CD4-positive, alpha-beta T cell treated with Interleukin-1 beta for 1 hour (primary cell): ENCODE measurements around the gene C22orf31.

ENCODE experiments used
- DNase-seq, 2 donors: peaks; one replicate each; pipeline ENCODE4 v3.0.0-alpha.2; 2020 to 2022

Gene C22orf31

GRCh38 chr22:29080106-29080975 lies 18.7 kb upstream of the C22orf31 start:
- no peak for DNase-seq

- peak in 1 of 2 donors; percentile 11 for DNase-seq
These were observed 17.7 kb upstream of the C22orf31 start for GRCh38 chr22:29079218-29079901.

- DNase-seq: no peak
These were observed 17.2 kb upstream of the C22orf31 start for GRCh38 chr22:29078869-29079207.

GRCh38 chr22:29078036-29078868 lies 16.6 kb upstream of the C22orf31 start:
- DNase-seq: no peak

- no peak for DNase-seq
These were observed 12.7 kb upstream of the C22orf31 start for GRCh38 chr22:29074276-29074772.

GRCh38 chr22:29073618-29074275 lies 12.1 kb upstream of the C22orf31 start:
- DNase-seq: peak in 1 of 2 donors; percentile 14

DNA sequence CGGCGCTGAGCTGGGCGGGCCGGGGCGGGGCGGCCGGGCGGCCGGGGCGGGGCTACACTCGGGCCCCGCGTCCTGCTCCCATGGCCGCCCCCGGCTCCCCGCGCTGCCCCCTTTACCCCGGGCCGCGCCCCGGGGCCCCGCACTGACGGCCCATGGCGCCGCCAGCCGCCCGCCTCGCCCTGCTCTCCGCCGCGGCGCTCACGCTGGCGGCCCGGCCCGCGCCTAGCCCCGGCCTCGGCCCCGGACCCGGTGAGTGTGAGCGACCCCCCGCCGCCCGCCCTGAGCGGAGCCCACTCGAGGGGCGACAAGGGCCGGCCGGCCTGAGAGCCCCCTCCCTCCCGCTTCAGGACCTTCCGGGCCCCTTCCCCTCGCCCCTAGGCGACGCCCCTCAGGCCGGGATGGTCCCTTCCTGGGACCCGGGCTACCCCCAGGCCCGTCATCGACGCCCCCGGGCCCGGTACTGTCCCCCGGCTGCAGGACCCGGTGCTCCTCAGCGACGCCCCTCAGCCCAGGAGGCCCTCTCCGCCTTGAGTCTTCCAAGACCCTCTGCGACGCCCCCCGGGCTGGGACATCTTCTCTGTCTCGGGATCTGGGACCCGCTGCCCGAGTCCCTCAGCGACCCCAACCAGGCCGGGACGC lies 11.5 kb upstream of the C22orf31 start, which contains the start of gene KREMEN1:
Gene KREMEN1, plus strand, starts transcription at position 57 of the 639 bp plus-strand sequence. Its CDS starts 96 bp downstream, at position 153.
- no peak for DNase-seq

- DNase-seq: peak; percentile 84 to 86
These were observed 10.8 kb upstream of the C22orf31 start for GRCh38 chr22:29072193-29072978.

DNA sequence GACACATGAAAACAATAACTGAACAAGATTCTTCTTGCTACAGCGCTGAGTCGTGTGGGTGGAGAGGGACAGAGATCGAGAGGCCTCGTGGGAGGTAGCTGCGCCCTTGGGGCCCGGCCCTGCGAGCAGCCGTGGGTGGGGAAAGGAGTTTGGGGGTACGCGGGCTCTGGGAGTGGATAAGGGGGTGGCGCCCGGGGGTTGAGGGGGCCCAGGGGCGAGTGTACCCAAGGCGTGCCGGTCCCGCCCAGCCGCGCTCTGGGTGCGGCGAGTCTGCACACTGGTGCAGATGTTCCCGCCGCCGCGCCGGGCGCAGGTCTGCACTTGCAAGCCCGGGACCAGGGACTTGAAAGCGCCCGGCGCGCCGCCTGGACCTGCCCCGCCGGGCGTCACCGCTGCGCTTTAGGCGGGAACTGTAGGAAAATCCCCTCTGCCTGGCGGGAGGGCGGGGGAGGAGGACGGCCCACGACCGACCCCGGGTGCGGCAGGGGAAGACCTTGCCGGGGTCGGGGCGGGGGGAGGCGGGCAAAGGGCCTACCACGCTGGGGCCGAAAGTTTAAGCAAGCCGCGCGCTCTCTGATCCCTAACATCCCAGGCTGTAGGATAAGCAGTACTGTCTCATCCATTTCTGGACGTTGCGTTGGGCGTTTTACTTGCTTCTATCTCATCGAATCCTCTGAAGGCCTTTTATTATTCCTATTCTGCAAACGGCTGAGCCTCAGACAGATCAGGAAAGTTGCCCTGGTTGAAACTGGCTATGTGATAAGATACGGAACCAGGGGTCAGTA lies 9.8 kb upstream of the C22orf31 start:
- DNase-seq: peak in 1 of 2 donors; percentile 25

DNA sequence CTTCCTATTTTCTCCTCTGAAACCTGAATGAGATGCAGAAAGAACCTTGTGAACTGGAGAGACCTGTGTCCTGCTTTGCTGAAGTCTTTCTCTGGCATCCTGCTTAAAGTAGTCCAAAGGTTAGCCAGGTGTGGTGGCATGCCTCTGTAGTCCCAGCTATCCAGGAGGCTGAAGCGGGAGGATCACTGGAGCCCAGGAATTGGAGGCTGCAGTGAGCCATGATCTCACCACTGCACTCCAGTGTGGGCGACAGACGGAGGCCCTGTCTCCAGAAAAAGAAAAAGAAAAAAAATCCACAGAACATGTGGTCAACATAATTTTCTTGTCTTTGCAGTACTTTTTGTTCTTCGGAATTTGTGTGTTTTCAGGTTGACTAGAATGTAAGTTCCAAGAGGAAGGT lies 8.9 kb upstream of the C22orf31 start:
- DNase-seq: no peak

GRCh38 chr22:29069463-29069862 lies 7.8 kb upstream of the C22orf31 start:
- DNase-seq: no peak

DNA sequence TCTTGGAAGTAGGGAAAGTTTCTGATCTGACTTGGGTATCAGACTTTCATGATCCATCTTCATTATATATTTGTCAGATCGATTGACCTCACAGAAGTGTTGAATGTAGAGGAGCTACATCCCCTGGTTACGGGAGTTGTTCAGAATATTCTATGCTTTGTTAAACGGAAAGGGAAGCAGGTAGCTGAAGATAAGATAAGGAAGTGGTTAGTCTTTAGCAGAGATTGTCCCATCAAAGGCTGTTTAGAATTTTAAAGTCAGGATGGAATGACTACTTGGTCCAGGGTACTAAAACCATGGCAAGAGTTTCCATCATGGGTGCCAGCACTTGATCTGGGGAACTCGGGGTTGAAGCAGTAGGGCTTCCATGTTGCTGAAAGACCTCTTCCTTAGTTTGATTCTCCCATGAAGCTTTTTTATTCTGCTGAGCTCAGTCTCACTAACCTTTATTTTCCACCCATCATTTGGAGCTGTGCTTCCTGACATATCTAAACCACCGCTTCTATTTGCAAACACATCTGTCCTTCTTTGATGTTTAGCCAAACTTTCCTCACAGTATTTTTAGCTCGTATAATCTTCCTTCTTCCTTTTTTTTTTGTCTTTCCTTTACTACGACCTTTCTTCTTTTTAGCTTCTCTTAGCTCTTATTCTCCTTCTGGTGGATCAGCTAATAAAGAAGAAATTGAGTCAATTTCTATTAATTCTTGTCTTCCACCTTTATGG lies 4.0 kb upstream of the C22orf31 start:
- no peak for DNase-seq

GRCh38 chr22:29062286-29062821 lies 723 bp upstream of the C22orf31 start:
- no peak for DNase-seq

- no peak for DNase-seq
These were observed 700 bp downstream of the C22orf31 start for GRCh38 chr22:29060931-29061330.

DNA sequence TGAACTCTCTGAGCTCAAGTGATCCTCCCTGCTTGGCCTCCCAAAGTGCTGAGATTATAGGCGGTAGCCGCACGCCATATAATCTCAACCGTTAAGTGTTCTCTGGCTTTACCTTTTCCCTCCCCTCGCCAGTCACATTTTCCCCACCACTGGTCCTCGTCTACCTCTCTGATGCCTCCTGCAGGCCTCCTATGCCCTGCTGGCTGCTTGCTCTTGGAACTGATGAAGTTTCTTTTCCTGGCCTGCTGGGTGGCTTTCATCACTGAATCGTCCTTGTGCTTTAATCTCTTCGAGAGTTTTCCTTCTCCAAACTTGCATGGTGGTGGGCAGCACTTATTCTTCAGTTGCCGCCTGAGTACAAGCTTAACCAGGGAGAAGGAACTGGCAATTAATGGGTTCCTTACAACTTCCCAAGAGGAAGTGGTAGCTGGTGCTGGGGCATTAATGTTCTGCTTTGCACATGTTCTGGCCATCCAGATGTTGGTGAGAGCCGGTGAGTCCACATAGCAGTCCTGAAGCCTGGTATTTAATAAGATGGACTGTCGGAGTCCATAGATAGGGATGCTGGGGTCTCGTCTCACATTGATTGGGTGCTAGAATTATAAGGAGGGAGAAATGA lies 1.3 kb downstream of the C22orf31 start:
- no peak for DNase-seq

DNA sequence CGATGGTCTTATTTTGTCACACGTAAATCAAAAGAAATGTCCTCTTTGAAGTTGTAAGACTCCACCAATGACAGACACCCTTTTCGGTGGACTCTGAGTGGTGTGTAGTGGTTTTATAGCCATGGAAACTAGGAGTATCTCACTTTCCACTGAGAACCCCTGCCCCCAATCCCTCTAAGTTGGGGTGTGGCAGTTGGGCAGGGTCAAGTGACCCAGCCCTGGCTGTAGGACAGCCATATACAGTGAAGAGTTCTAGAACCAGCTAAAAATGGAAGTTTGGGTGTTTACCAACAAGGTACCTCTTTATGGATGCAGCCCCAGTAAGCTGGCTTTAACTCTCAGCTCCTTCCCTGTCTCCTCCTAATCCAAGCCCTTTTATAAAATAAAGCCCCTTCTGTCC lies 5.2 kb downstream of the C22orf31 start:
- no peak for DNase-seq

DNA sequence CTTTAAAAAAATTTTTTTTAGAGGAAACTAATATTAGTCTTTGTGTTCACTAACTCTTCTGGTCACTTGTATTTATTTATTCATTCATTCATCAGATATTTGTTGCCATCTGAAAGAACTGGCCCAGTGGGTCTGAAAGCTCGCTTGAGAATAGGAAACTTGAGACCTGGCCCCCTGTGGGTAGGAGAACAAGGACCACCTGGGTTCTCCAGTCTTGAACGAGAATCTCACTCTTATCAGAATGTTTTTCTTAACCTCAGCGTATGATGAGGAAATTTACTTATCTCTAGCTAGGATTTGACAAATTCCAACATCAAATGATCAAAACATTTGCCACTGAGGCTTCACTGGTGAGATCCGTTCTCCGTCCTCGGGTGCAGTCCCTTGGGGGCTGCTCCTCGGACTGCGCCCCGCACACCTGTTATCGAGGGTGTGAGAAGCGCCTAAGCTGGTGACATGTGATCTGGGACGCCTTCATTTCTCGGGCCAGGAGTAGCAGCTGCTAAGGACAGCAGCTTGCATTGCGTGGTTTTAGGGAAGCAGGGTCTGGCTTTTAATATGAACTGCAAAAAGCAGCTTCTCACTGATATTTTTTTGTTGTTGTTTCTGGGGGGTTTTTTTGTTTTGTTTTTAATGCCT lies 6.3 kb downstream of the C22orf31 start:
- no peak for DNase-seq

DNA sequence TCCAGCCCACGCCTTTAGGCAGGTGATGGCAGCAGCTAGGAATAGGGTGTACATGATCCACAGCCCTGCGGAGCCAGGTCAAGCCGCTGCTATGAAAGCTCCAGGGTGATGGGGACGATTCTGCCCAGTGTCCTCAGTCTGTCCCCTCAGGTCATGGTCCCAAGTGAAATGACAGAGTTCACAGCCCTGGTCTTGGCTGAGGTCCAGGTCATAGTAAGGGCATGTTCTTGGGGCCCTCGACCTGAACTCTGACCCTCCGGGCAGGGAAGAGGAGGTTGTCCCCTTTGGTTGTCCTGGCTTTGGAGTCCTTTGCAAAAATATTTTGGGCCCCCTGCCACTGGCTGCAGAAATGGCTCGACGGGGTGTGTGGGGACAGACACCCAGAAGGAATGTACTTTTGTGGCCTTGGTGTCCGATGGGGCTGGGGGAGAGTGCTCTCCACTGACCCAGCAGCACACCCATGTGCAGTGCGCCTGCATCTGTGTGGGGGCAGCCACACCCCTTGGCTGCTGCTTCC lies 7.3 kb downstream of the C22orf31 start:
- no peak for DNase-seq
